ENCODE measurements around the gene ZNF782.
"Not testable (repeated sequence)": the region's sequence is repeated elsewhere in the genome, so short reads cannot be mapped to it uniquely, and the experiment has no call there.

ZNF782 gene

DNA sequence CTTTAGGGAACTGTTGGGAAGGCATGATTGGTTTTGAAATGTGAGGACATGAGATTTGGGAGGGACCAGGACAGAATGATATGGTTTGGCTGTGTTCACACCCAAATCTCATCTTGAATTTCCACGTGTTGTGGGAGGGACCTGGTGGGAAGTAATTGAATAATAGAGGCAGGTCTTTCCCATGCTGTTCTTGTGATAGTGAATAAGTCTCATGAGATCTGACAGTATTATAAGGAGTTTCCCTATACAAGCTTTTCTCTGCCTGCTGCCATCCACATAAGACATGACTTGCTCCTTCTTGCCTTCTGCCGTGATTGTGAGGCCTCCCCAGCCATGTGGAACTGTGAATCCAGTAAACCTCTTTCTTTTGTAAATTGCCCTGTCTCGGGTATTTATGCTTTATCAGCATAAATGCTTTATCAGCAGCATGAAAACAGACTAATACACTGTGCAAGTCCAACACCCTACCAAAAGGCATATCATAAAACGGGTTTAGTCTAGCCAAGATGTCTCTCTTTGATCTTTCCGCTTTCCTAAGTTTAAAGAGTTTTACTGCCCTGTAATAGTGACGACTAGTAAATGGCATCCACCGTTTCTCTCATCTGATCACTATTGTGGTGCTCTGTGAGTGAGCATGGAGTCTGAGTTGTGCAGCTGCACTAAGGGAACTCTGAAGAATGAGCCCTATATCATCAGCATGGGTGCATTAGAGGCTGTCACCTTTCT lies 12.9 kb upstream of the ZNF782 start:
- H3K4me3 ChIP-seq (ENCODE audit: low read depth, low read length): no peak overlapping the region
- ChIA-PET POLR2A (no interaction called here), CTCF (interaction anchor here (1.1 to 3.6 kb wide), 2 partner anchors 10 to 14 kb away, joined by 3 to 14 read pairs; no protein-coding TSS in a partner anchor)
- TF ChIP-seq, protein P1, sequence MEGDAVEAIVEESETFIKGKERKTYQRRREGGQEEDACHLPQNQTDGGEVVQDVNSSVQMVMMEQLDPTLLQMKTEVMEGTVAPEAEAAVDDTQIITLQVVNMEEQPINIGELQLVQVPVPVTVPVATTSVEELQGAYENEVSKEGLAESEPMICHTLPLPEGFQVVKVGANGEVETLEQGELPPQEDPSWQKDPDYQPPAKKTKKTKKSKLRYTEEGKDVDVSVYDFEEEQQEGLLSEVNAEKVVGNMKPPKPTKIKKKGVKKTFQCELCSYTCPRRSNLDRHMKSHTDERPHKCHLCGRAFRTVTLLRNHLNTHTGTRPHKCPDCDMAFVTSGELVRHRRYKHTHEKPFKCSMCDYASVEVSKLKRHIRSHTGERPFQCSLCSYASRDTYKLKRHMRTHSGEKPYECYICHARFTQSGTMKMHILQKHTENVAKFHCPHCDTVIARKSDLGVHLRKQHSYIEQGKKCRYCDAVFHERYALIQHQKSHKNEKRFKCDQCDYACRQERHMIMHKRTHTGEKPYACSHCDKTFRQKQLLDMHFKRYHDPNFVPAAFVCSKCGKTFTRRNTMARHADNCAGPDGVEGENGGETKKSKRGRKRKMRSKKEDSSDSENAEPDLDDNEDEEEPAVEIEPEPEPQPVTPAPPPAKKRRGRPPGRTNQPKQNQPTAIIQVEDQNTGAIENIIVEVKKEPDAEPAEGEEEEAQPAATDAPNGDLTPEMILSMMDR (IDR thresholded peaks at IDR 0.05; ENCODE audit: insufficient read depth, low read length, missing control alignments): no peak
- DNase-seq (ENCODE audit: low read depth, low spot score): no peak

DNA sequence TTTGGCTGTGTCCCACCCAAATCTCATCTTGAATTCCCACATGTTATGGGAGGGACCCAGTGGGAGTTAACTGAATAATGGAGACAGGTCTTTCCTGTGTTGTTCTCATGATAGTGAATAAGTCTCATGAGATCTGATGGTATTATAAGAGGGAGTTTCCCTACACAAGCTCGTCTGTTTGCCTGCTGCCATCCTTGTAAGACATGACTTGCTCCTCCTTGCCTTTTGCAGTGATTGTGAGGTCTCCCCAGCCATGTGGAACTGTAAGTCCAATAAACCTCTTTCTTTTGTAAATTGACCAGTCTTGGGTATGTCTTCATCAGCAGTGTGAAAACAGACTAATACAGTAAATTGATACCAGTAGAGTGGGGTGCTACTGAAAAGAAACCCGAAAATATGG lies 10.9 kb upstream of the ZNF782 start:
- DNase-seq (ENCODE audit: low read depth, low spot score); POLR2A ChIA-PET; H3K4me3 ChIP-seq (ENCODE audit: low read depth, low read length): not testable (repeated sequence)
- CTCF ChIA-PET: interaction anchor here (1.9 to 3.6 kb wide), 3 partner anchors 8 to 733 kb away, joined by 6 to 14 read pairs (median 6); partner anchors contain the start of gene ZNF782

DNA sequence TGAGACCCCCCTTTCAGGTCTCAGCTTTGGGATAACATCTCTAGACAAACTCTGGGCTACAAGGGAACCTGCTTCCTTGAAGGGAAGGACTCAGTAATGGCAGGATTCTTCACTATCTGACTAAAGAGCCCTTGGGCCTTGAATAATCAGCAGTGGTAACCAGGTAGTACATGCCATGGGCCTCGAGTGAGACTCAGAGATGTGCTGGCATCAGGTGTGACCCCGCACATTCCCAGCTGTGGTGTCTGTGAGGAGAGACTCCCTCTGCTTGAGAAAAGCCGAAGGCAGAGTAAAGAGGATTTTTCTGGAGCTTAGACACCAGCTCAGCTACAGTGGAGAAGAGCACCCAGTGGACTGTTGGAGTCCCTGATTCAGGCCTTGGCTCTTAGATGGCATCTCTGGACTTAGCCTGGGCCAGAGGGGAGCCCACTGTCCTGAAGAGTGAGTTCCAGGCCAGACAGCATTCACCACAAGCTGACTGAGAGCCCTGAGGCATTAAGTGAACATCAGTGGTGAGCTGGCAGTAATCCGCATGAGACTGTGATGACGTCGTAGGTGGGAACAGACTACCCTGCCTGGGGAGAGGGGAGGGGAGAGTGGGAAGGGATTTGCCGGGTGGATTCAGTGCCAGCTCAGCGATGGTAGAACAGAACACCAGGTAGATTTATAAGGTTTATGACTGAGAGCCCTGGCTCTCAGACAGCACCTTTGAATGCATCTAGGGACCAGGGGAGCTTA lies 5.3 kb upstream of the ZNF782 start:
- TF ChIP-seq, protein P1 (IDR thresholded peaks at IDR 0.05; ENCODE audit: insufficient read depth, low read length, missing control alignments): no peak
- CTCF ChIA-PET: interaction anchor here (4.7 to 8.1 kb wide), 2 partner anchors 542 to 737 kb away, joined by 65 to 197 read pairs; no protein-coding TSS in a partner anchor
- POLR2A ChIA-PET: interaction anchor here (1.0 kb wide), 1 partner anchor 379 kb away, joined by 3 read pairs; no protein-coding TSS in a partner anchor
- peak; percentile 45 for DNase-seq (ENCODE audit: low read depth, low spot score)
- no peak overlapping the region for H3K4me3 ChIP-seq (ENCODE audit: low read depth, low read length)

DNA sequence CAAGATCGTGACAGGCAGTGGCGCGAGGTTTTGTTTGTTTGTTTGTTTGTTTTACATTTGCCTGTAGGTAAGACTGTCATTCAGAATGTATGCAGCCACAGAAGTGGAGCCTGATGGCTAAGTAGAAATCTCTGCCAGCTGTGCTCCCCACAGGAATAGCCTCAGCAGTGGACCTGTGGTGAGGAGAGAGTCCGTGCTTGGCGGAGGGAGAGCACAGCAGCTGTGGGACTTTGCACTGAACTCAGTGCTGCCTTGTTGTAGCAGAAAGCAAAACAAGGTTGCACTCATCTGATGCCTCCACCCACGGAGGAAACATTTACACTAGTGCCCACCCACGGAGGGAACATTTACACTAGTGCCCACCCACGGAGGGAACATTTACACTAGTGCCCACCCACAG lies 4.4 kb upstream of the ZNF782 start:
- POLR2A ChIA-PET: no interaction called here
- H3K4me3 ChIP-seq (ENCODE audit: low read depth, low read length): no peak overlapping the region
- TF ChIP-seq, protein P1 (IDR thresholded peaks at IDR 0.05; ENCODE audit: insufficient read depth, low read length, missing control alignments): no peak
- DNase-seq (ENCODE audit: low read depth, low spot score): no peak
- CTCF ChIA-PET: interaction anchor here (0.9 to 8.1 kb wide), 9 partner anchors 7 to 757 kb away, joined by 3 to 197 read pairs (median 14); partner anchors contain the start of gene TDRD7

DNA sequence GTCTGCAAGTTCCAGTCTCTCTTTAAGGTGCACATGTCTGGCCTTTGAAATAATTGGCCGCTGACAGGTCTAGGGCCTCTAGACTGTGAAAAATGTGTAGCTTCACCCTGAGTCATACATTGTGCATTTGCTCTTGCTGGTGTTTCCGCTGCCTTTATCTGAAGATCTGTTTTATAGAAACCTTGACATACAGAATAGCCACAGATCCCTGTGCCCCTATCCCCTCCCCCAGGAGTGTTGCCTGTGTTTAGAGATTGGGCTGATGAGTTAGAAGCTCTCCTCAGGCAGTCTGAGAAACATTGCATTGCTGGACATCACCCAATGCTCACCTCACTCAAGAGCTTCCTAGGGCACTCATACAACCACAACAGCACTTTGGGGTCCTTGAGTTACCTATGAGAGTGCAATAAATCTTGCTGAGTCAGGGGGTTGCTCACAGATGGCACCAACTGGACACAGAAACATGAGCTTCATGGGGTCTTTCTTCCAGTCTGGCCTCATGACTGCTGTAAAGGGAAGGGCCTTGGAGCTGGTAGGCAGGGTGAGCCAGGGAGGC lies 3.8 kb upstream of the ZNF782 start:
- H3K4me3 ChIP-seq (ENCODE audit: low read depth, low read length): no peak overlapping the region
- ChIA-PET CTCF (interaction anchor here (0.9 to 8.1 kb wide), 15 partner anchors 8 to 757 kb away, joined by 3 to 197 read pairs (median 11); partner anchors contain the start of gene TDRD7), POLR2A (no interaction called here)
- DNase-seq (ENCODE audit: low read depth, low spot score): peak; percentile 23
- TF ChIP-seq, protein P1 (IDR thresholded peaks at IDR 0.05; ENCODE audit: insufficient read depth, low read length, missing control alignments): no peak

DNA sequence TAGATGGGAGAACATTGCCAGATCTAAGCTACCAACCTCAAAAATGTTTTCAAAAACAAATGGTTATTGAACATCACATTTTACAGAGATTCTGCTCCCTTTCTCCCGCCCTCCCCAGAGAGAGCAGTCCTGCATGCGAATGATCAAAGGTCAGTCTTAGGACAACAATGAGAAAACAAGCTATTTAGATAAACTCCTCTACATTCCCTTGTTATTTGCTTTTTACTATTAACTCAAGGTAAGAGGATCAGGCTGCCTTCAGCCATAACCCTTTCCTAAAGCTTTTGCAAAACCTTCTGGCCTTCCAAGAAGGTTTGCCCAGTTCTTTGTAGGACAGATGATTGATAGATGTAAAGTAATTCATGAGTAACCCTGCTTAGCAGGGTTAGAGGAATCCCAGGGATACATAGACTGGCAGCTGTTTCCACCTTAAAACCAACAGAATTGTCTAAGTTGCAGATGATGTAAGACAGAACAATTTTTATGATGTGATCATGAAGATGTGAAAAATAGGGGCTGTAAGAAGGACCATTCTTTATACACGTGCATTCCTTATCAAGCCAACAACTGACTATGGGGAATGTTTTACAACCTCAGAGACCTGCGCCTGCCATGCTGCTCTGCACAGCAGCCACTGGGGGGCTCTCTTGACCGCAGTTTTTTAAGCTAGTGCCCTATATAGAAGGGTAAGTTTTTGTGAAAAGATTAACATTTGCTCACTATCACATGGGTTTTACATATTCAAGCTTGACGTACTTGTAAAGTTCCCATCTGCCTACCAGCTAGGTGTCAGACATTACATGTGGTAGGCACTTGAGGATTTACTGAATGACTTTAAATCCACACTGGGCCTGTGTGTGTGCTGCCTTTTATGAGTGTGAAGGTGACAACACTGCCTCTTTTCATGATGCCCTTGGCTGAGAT lies 2.3 kb upstream of the ZNF782 start:
- POLR2A ChIA-PET: no interaction called here
- peak; percentile 40 for DNase-seq (ENCODE audit: low read depth, low spot score)

More for the DNA sequence above, 2.3 kb upstream of the ZNF782 start:
- TF ChIP-seq, protein P1 (IDR thresholded peaks at IDR 0.05; ENCODE audit: insufficient read depth, low read length, missing control alignments): peak; percentile 84
- H3K4me3 ChIP-seq (ENCODE audit: low read depth, low read length): no peak overlapping the region
- CTCF ChIA-PET: interaction anchor here (0.6 to 8.1 kb wide), 48 partner anchors 9 to 768 kb away, joined by 3 to 197 read pairs (median 4); partner anchors contain the start of genes CTSV and TDRD7

Measured in AG04449 (cell line).